Kidney tubule cell (primary cell): ENCODE measurements around the gene TEX22.
A peak's percentile ranks its signal among the peaks of the same experiment; 100 is the strongest.

Source experiments
- DNase-seq: peaks from one replicate; pipeline ENCODE4 v3.0.0-alpha.2; 2018; ENCODE audit warnings: low spot score

The TEX22 gene

DNA sequence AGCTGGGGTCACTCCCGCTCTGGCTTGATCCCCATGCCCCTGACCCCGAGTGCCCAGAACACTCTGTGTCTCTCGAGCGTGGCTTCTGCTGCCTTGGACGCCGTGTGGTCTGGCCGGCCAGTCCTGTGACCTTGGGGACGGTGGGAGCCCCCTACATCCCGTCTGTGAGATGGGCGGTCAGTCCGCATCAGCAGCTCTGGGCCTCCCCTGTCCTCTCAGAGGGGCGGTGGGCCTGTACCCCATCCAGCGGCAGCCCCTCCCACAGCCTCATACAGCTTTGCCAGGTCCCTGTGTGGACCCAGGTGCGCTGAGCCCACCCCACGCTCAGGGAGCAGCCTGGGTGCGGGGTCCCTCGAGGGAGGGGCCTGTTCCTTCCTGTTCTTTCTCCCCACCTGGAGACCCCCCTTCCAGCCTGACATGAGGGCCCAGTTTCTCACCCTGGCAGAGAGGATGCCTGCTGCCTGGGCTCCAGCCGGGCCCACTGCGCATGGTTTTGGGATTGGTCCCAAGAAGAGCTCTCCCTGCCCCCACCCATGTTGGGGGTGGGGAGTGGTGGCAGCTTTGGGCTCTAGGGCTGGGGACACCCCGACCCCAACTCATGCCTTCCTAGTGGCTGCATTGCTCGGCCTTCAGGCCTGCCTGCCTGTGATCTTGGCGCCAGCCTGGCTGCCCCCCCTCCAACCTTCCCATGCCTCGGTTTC lies 22.8 kb downstream of the TEX22 start:
- no peak for DNase-seq

GRCh38 chr14:105421723-105422615 lies 23.6 kb downstream of the TEX22 start:
- DNase-seq: no peak

DNA sequence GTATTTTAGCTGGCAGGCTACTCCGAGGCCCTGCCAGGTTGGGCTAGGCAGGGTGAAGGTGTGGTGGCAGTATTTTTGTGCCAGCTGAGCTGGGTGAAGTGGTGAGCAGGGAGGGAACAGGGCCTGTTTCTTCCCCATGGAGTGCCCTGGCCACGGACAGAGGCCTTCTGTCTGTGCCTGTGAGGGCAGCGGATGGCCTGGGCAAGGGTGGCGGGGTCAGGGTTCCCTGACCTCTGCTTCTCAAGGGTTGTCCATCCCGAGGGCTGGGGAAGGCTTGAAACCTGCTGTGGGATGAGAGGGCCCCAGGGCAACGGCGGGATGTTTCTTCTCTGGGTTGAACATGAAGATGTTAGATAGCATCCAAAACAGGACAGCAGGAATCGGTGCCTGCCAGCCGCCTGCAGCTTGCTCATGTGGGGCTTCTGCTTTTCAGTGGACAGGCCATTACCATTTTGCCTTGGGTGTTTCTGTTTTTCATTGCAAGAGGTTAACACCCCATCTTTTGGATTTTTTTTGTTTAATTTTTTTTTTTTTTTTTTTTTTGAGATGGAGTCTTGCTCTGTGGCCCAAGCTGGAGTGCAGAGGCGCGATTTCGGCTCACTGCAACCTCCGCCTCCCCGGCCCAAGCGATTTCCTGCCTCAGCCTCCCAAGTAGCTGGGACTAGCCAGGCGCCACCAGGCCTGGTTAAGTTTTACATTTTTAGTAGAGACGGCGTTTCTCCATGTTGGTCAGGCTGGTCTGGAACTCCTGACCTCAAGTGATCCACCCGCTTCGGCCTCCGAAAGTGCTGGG lies 24.6 kb downstream of the TEX22 start:
- DNase-seq: no peak

- DNase-seq: no peak
Observed at GRCh38 chr14:105423488-105424195, 25.3 kb downstream of the TEX22 start.

DNA sequence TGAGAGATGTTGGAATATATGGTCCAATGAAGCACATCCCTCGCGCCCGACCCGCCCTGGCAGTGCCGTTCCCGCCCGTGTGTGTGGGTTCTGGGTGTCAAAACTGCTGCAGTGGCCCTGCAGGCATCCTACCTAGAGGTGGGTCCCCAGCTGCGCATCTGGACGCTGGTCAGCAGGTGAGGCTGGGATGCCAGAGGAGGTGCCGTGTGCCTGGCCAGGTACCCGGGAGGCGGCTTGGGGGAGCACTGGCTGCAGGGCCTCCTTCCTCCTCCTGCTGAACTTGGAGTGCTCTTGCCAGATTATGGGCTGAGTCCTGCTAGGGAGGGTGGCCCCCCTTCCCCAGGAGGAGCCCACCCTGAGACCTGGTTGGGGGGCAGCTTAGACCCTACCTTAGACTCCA lies 26.5 kb downstream of the TEX22 start:
- no peak for DNase-seq

- no peak for DNase-seq
Observed at GRCh38 chr14:105425823-105426247, 27.5 kb downstream of the TEX22 start.

GRCh38 chr14:105426416-105427130 lies 28.2 kb downstream of the TEX22 start:
- DNase-seq: no peak

DNA sequence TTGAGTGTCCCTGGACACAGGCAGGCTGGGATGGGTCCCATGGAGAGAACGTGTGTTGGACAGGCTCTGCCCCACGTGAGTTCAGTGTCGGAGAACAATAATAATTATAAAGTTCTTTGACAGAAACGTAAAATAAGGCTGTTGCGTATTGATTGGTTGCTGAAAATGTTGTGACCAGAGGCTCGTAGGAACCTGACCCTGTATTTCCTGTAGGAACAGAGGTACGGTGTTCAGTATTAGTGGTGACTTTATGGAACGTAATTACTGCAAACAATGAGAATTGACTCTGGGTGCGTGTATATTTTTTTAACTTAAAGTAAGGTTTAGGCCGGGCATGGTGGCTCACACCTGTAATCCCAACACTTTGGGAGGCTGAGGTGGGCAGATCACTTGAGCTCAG lies 29.1 kb downstream of the TEX22 start:
- no peak for DNase-seq

- no peak for DNase-seq
Observed at GRCh38 chr14:105427936-105428485, 29.7 kb downstream of the TEX22 start.

- DNase-seq: no peak
Observed at GRCh38 chr14:105430042-105430441, 31.7 kb downstream of the TEX22 start.

DNA sequence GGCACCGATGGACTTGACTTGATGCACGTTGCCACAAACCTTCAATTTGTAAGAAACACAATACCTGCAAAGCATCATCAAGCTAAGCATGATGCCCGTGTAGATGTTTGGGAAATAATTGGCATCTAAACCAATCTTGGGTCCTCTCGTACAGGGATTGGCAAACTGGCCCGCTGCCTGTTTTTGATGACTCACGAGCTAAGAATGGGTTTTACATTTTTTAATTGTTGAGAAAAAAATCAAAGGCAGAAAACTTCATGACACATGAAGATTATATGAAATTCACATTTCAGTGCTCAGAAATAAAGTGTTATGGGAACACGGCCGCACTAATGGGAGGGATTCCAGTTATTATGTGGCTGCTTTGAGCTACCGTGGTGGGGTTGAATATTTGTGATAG lies 32.2 kb downstream of the TEX22 start:
- peak; percentile 53 for DNase-seq

GRCh38 chr14:105431256-105431655 lies 32.9 kb downstream of the TEX22 start:
- DNase-seq: no peak

GRCh38 chr14:105432657-105433056 lies 34.3 kb downstream of the TEX22 start:
- no peak for DNase-seq

DNA sequence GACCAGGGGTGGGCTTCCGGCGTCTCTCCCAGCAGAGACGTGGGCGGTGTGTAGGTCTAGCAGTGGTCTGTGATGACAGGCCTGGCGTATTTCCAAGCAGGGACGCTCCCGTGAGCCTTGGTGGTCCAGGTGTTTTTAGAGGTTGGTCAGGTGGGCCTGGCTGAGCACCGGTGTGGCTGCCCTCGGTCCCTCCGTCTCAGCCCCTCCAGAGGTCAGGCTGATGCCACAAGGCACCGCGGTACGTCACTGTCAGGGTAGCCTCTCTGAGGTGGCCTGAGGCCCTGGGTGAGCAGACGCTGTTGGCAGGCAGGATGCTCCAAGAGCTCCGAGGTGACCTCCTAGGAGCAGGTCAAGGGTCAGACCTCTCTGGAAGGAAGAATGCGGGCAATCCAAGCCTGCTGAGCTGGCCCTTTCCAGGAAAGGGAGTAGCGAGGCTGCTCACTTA lies 34.8 kb downstream of the TEX22 start:
- no peak for DNase-seq

GRCh38 chr14:105436402-105436801 lies 38.1 kb downstream of the TEX22 start:
- DNase-seq: no peak

GRCh38 chr14:105436891-105437722 lies 38.8 kb downstream of the TEX22 start:
- DNase-seq: no peak

GRCh38 chr14:105437723-105438500 lies 39.6 kb downstream of the TEX22 start:
- no peak for DNase-seq

GRCh38 chr14:105439179-105439578 lies 40.8 kb downstream of the TEX22 start:
- no peak for DNase-seq
